A549 (cell line): Measurements from ENCODE around the gene SLC27A2. TPM values are rescaled to one million over a fixed set of nuclear protein-coding genes. Genes with fewer than 3 reads are reported as not detected.
A peak's percentile ranks its signal among the peaks of the same experiment; 100 is the strongest.

Experiments used
- ATAC-seq, 2 experiments: fragments of 200-7000 bp in 1 of 2; fragments of >200 bp in 1 of 2; cut with Nextera tagmentation in 1 of 2; cut with Tn5 transposase in 1 of 2; 3 replicates each; pipeline versions ENCODE4 v1.8.0 to v1.9.1; 2018 to 2020; ENCODE audit warnings: mild to moderate bottlenecking in 1 of 2, moderate library complexity in 1 of 2
- CTCF ChIA-PET: fragments of 300-600 bp; sonication (Branson Sonifier 250); formaldehyde crosslinking; extraction: SDS; loops from one replicate; lab custom pipeline; 2021; ENCODE audit warnings: antibody characterized with exemption, inconsistent platforms; lab: Yijun Ruan, JAX
- POLR2A ChIA-PET: fragments of 350-600 bp; formaldehyde crosslinking; extraction: SDS; loops from one replicate; lab custom pipeline; 2021; ENCODE audit warnings: antibody characterized with exemption, inconsistent platforms; lab: Yijun Ruan, JAX
- DNase-seq, 2 experiments: peaks; one replicate each; pipeline versions ENCODE4 v3.0.0 to v3.0.0-alpha.2; 2011 to 2016; ENCODE audit warnings: low read depth in 1 of 2, low spot score in 1 of 2
- FAIRE-seq: peaks from 2 replicates; lab custom pipeline; 2011; peaks lifted over from hg19 to GRCh38; lab: Jason Lieb, UNC
- H3K27ac ChIP-seq, 2 experiments: fragments of >200 bp; sonication (Bioruptor Twin); formaldehyde crosslinking; 3 replicates each; pipeline ENCODE4 v1.5.1; 2016 to 2017
- H3K4me1 ChIP-seq: fragments of >200 bp; sonication (Bioruptor Twin); formaldehyde crosslinking; 3 replicates; pipeline ENCODE4 v1.6.1; 2016
- H3K4me2 ChIP-seq: fragments of >200 bp; sonication (Bioruptor Twin); formaldehyde crosslinking; 3 replicates; pipeline ENCODE4 v1.6.1; 2016
- H3K4me3 ChIP-seq: fragments of >200 bp; sonication (Bioruptor Twin); formaldehyde crosslinking; 3 replicates; pipeline ENCODE4 v1.5.1; 2016
- H3K9me3 ChIP-seq: fragments of >200 bp; sonication (Bioruptor Twin); formaldehyde crosslinking; 3 replicates; pipeline ENCODE4 v1.6.1; 2016
- BCL3 ChIP-seq: fragments of >200 bp; sonication (Bioruptor Twin); formaldehyde crosslinking; IDR thresholded peaks from 3 replicates; pipeline ENCODE4 v1.6.1; 2016
- CTCF ChIP-seq: fragments of >200 bp; sonication (Bioruptor Twin); formaldehyde crosslinking; IDR thresholded peaks from 3 replicates; pipeline ENCODE4 v1.5.1; 2016
- E2F6 ChIP-seq: IDR thresholded peaks from 2 replicates; pipeline ENCODE4 v1.6.1; 2012; ENCODE audit warnings: low read depth, borderline replicate concordance
- EP300 ChIP-seq, 2 experiments: fragments of >200 bp; sonication (Bioruptor Twin); formaldehyde crosslinking; IDR thresholded peaks; 2 replicates in 1 of 2; 3 replicates in 1 of 2; pipeline ENCODE4 v1.6.1; 2016 to 2017
- ESRRA ChIP-seq: fragments of 150-350 bp; IDR thresholded peaks from 2 replicates; pipeline ENCODE4 v1.6.1; 2014; ENCODE audit warnings: mild to moderate bottlenecking, low read length, borderline replicate concordance
- FOXS1 ChIP-seq: fragments of 250-450 bp; sonication (Bioruptor Pico); IDR thresholded peaks from 2 replicates; pipeline ENCODE4 v1.5.0; 2020; ENCODE audit warnings: mild to moderate bottlenecking, moderate library complexity
- HES2 ChIP-seq: fragments of >200 bp; sonication (Bioruptor Twin); formaldehyde crosslinking; IDR thresholded peaks from 2 replicates; pipeline ENCODE4 v1.6.1; 2016
- HMGXB4 ChIP-seq: fragments of 250-450 bp; sonication (Bioruptor Pico); IDR thresholded peaks from 2 replicates; pipeline ENCODE4 v1.5.0; 2021; ENCODE audit warnings: mild to moderate bottlenecking, moderate library complexity, borderline replicate concordance
- HOXB5 ChIP-seq: fragments of 250-450 bp; sonication (Bioruptor Pico); IDR thresholded peaks from 2 replicates; pipeline ENCODE4 v1.5.0; 2020; ENCODE audit warnings: mild to moderate bottlenecking, moderate library complexity
- JUNB ChIP-seq: fragments of >200 bp; sonication (Bioruptor Twin); formaldehyde crosslinking; IDR thresholded peaks from 2 replicates; pipeline ENCODE4 v1.6.1; 2016
- NFE2L2 ChIP-seq: fragments of 150-350 bp; conservative IDR thresholded peaks from 2 replicates; pipeline ENCODE4 v1.6.1; 2014; ENCODE audit warnings: low read length
- NPAS2 ChIP-seq: fragments of 250-450 bp; sonication (Bioruptor Pico); IDR thresholded peaks from 2 replicates; pipeline ENCODE4 v1.8.0; 2022; ENCODE audit warnings: mild to moderate bottlenecking, moderate library complexity, borderline replicate concordance
- PHF8 ChIP-seq: fragments of 200-600 bp; sonication (generic); IDR thresholded peaks from 2 replicates; pipeline ENCODE4 v1.6.1; 2016; ENCODE audit warnings: low read depth, mild to moderate bottlenecking, antibody characterized with exemption, moderate library complexity, borderline replicate concordance
- RCOR1 ChIP-seq: fragments of 150-350 bp; IDR thresholded peaks from 2 replicates; pipeline ENCODE4 v1.6.1; 2014; ENCODE audit warnings: antibody characterized with exemption, low read length, low read depth
- REST ChIP-seq: fragments of 200-600 bp; sonication (generic); IDR thresholded peaks from 2 replicates; pipeline ENCODE4 v1.6.1; 2016; ENCODE audit warnings: antibody characterized with exemption, mild to moderate bottlenecking, moderate library complexity
- RFX5 ChIP-seq: fragments of 450-650 bp; IDR thresholded peaks from 2 replicates; pipeline ENCODE4 v1.7.1; 2014; ENCODE audit warnings: antibody characterized with exemption, mild to moderate bottlenecking, moderate library complexity
- SMC3 ChIP-seq: fragments of >200 bp; sonication (Bioruptor Twin); formaldehyde crosslinking; IDR thresholded peaks from 3 replicates; pipeline ENCODE4 v1.6.1; 2018; ENCODE audit warnings: inconsistent platforms
- SREBF2 ChIP-seq: fragments of 450-650 bp; IDR thresholded peaks from 2 replicates; pipeline ENCODE4 v1.6.1; 2014; ENCODE audit warnings: mild to moderate bottlenecking, moderate library complexity
- TP53 ChIP-seq: fragments of 250-450 bp; sonication (Bioruptor Pico); IDR thresholded peaks from 2 replicates; pipeline ENCODE4 v1.5.0; 2021; ENCODE audit warnings: mild to moderate bottlenecking, moderate library complexity
- ZFP36 ChIP-seq: fragments of 450-650 bp; IDR thresholded peaks from 2 replicates; pipeline ENCODE4 v1.6.1; 2014; ENCODE audit warnings: borderline replicate concordance; ENCODE audit not compliant: partially characterized antibody
- WGBS: methylation state at CpG from one replicate; pipeline ENCODE4 v1.1.6; 2017; ENCODE audit errors: missing lambda C conversion rate; 5-methylcytosine and 5-hydroxymethylcytosine counted together
- polyA plus RNA-seq, 4 experiments: library from polyadenylated mRNA; depleted of rRNA in 3 of 4; stranded (reverse); fragments of >200 nt; fragmentation: RNase III in 1 of 4; extraction: RNeasy Plus Mini Kit Qiagen cat#74134 plus additional on column Dnase treatment in 1 of 4; gene quantifications; 2 replicates in 3 of 4; 3 replicates in 1 of 4; pipeline ENCODE4 v1.2.3, GENCODE V29; 2011 to 2017

The SLC27A2 gene
- polyA plus RNA-seq, 2 of the 4 experiments (the other 2 are of a cell fraction) = 36.0 to 44.1 TPM

- TF ChIP-seq BCL3 (no peak), HES2 (no peak), EP300 (IDR thresholded peaks at IDR 0.05) (no peak)
- TF ChIP-seq, all 56 proteins: peak for 0
These were observed 79.0 kb downstream of the SLC27A2 start (continued) for GRCh38 chr15:50260969-50261496.

- H3K4me3 ChIP-seq = no peak overlapping the region
- no peak for DNase-seq
- TF ChIP-seq HOXB5 (no peak), SMC3 (no peak), ESRRA (no peak), EP300 (IDR thresholded peaks at IDR 0.05) (no peak), TP53 (no peak), RFX5 (no peak), E2F6 (no peak), SREBF2 (no peak), CTCF (no peak), JUNB (no peak), NFE2L2 (no peak), ZFP36 (no peak), HMGXB4 (CRISPR knock-in tag) (no peak), FOXS1 (CRISPR knock-in tag) (no peak), NPAS2 (CRISPR knock-in tag) (no peak), BCL3 (no peak), PHF8 (no peak), REST (no peak), RCOR1 (no peak)
- TF ChIP-seq, all 56 proteins: peak for 0
- FAIRE-seq = no peak
- Histone ChIP-seq H3K4me2 (no peak overlapping the region), H3K9me3 (no peaks in the 10 kb centered on the region), H3K27ac (no peak overlapping the region), H3K4me1 (peaks cover 21% of the 10 kb centered on the region)
- POLR2A ChIA-PET = interaction anchor here (0.6 kb wide), 1 partner anchor 239 kb away, joined by 5 read pairs; no protein-coding TSS in a partner anchor
- CTCF ChIA-PET = interaction anchor here (0.6 to 1.6 kb wide), 2 partner anchors 55 to 114 kb away, joined by 3 to 4 read pairs; no protein-coding TSS in a partner anchor
- ATAC-seq = peak; percentile 58 to 63; a peak in 5 of 6 replicates
- 82% methylated on average over 3 of the region's 3 CpGs for WGBS
These were observed 80.0 kb downstream of the SLC27A2 start for GRCh38 chr15:50261981-50262380.
